Testis (tissue), 2 donors: ENCODE measurements around the gene SLC10A6.

ENCODE experiments used
- POLR2A ChIP-seq: fragments of 450-650 bp; IDR thresholded peaks from one replicate; pipeline ENCODE4 v1.6.1; 2017; ENCODE audit warnings: antibody characterized with exemption, mild to moderate bottlenecking, moderate library complexity
- TF ChIP-seq, protein P1 (sequence below), 3 experiments: fragments of 450-650 bp in 2 of 3; fragments of 200-600 bp in 1 of 3; sonication (generic) in 1 of 3; IDR thresholded peaks; one replicate each; pipeline ENCODE4 v1.5.1; 2016 to 2019; ENCODE audit warnings: antibody characterized with exemption in 3 of 3, mild to moderate bottlenecking in 2 of 3, moderate library complexity in 1 of 3

DNA sequence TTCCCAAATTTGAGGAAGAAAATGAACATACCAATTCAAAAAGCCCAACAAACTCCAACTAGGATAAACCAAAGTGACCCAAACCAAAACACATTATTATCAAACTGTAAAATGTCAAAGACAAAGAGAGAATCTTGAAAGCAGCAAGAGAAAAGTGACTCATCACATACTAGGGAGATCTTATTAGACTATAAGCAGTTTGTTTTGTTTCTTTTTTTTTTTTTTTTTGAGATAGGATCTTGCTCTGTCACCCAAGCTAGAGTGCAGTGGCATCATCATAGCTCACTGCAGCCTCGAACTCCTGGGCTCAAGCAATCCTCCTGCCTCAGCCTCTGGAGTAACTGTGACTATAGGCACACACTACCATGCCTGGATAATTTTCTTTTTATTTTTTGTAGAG, 30.5 kb upstream of the SLC10A6 start:
- TF ChIP-seq, protein P1, sequence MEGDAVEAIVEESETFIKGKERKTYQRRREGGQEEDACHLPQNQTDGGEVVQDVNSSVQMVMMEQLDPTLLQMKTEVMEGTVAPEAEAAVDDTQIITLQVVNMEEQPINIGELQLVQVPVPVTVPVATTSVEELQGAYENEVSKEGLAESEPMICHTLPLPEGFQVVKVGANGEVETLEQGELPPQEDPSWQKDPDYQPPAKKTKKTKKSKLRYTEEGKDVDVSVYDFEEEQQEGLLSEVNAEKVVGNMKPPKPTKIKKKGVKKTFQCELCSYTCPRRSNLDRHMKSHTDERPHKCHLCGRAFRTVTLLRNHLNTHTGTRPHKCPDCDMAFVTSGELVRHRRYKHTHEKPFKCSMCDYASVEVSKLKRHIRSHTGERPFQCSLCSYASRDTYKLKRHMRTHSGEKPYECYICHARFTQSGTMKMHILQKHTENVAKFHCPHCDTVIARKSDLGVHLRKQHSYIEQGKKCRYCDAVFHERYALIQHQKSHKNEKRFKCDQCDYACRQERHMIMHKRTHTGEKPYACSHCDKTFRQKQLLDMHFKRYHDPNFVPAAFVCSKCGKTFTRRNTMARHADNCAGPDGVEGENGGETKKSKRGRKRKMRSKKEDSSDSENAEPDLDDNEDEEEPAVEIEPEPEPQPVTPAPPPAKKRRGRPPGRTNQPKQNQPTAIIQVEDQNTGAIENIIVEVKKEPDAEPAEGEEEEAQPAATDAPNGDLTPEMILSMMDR (IDR thresholded peaks at IDR 0.05), result no peak
- no peak for TF ChIP-seq POLR2A
